Keratinocyte (primary cell): ENCODE data around the gene TRAPPC3L.

Experiments
- CTCF ChIP-seq, 3 experiments: IDR thresholded peaks in 1 of 3; conservative IDR thresholded peaks in 1 of 3; optimal IDR thresholded peaks in 1 of 3; 2 replicates in 2 of 3; 3 replicates in 1 of 3; pipeline versions ENCODE3 to v1.5.1; 2011; ENCODE audit warnings: low read length in 3 of 3, mild to moderate bottlenecking in 3 of 3, moderate library complexity in 2 of 3, control low read depth in 1 of 3, inconsistent platforms in 1 of 3; ENCODE audit not compliant: insufficient read depth in 2 of 3; ENCODE audit errors: extremely low read depth in 1 of 3
- EZH2 ChIP-seq: IDR thresholded peaks from one replicate; pipeline ENCODE4 v1.6.1; 2012; ENCODE audit warnings: inconsistent platforms, mild to moderate bottlenecking, low read length, moderate library complexity

GRCh38 chr6:116575227-116575626 lies 29.7 kb upstream of the TRAPPC3L start:
- TF ChIP-seq CTCF (optimal IDR thresholded peaks at IDR 0.05 in 1 of 3, IDR thresholded peaks at IDR 0.05 in 1 of 3, conservative IDR thresholded peaks at IDR 0.05 in 1 of 3; ENCODE audit: extremely low read depth in 1 of 3, insufficient read depth in 2 of 3, low read length in 3 of 3) (no peak), EZH2 (no peak)
